Duodenal mucosa (tissue), 2 donors: Measurements from ENCODE around the gene ALDH16A1.

Experiments
- H3K27ac ChIP-seq: one replicate; pipeline ENCODE4 v1.7.0; 2013; ENCODE audit warnings: low read depth, low read length
- H3K27me3 ChIP-seq, 2 donors: one replicate each; pipeline ENCODE4 v1.7.0; 2013; ENCODE audit warnings: low read length in 2 of 2, control low read depth in 1 of 2; ENCODE audit not compliant: insufficient read depth in 2 of 2, control insufficient read depth in 1 of 2
- H3K36me3 ChIP-seq, 2 donors: one replicate each; pipeline ENCODE4 v1.7.0; 2013; ENCODE audit warnings: low read length in 2 of 2, control low read depth in 1 of 2; ENCODE audit not compliant: insufficient read depth in 2 of 2, control insufficient read depth in 1 of 2
- H3K4me1 ChIP-seq, 2 donors: one replicate each; pipeline ENCODE4 v1.7.0; 2013; ENCODE audit warnings: low read length in 2 of 2, control low read depth in 1 of 2; ENCODE audit not compliant: insufficient read depth in 2 of 2, control insufficient read depth in 1 of 2
- H3K4me3 ChIP-seq, 2 donors: one replicate each; pipeline ENCODE4 v1.7.0; 2013; ENCODE audit warnings: low read length in 2 of 2, low read depth in 1 of 2
- H3K9ac ChIP-seq, 2 donors: one replicate each; pipeline ENCODE4 v1.7.0; 2013; ENCODE audit warnings: low read length in 2 of 2, low read depth in 1 of 2
- H3K9me3 ChIP-seq, 2 donors: one replicate each; pipeline ENCODE4 v1.7.0; 2013; ENCODE audit warnings: low read length in 2 of 2, control low read depth in 1 of 2; ENCODE audit not compliant: control insufficient read depth in 1 of 2

The ALDH16A1 gene

DNA sequence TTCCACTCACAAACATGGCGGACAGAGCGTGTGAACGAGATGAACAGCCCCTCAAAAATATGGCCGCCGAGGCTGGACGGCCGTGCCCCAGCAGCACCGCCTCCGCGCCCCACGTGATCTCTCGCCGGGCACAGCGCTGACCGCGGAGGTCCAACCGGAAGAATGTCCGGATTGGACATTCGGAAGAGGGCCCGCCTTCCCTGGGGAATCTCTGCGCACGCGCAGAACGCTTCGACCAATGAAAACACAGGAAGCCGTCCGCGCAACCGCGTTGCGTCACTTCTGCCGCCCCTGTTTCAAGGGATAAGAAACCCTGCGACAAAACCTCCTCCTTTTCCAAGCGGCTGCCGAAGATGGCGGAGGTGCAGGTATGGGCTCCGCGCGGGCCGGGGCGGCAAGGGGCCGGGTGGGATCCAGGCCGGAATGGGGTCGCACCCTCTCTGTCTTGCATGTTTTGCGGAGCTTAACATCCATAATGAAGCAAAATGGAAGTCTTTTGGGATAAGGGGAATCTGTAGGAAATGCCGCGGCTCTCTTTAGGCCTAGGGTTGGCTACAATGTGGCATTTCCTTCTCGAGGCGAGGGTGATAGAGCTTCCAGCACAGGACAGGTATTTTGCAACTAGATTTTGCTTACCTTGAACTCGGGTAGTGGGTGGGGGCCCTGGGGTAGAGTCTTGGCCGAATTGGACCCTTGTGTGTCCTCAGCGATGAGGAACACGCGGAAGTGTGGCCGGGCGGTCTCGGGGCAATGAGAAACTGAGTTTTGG lies 34.4 kb downstream of the ALDH16A1 start, which contains the start of gene RPL13A:
Gene RPL13A, plus strand, starts transcription at position 332 of the 769 bp plus-strand sequence. Its CDS starts 22 bp downstream, at position 354.
- H3K27ac ChIP-seq = peak within 1 kb of the TSS; percentile 79
- peaks cover 35% of the 10 kb centered on the region in 2 donors for H3K36me3 ChIP-seq
- H3K4me1 ChIP-seq = peaks cover 31 to 32% of the 10 kb centered on the region in 2 donors
- no peaks in the 10 kb centered on the region for H3K9me3 ChIP-seq
- peak within 1 kb of the TSS; percentile 90 to 99 for H3K9ac ChIP-seq
- peak within 1 kb of the TSS; percentile 97 to 99 for H3K4me3 ChIP-seq
- no peaks in the 10 kb centered on the region for H3K27me3 ChIP-seq

DNA sequence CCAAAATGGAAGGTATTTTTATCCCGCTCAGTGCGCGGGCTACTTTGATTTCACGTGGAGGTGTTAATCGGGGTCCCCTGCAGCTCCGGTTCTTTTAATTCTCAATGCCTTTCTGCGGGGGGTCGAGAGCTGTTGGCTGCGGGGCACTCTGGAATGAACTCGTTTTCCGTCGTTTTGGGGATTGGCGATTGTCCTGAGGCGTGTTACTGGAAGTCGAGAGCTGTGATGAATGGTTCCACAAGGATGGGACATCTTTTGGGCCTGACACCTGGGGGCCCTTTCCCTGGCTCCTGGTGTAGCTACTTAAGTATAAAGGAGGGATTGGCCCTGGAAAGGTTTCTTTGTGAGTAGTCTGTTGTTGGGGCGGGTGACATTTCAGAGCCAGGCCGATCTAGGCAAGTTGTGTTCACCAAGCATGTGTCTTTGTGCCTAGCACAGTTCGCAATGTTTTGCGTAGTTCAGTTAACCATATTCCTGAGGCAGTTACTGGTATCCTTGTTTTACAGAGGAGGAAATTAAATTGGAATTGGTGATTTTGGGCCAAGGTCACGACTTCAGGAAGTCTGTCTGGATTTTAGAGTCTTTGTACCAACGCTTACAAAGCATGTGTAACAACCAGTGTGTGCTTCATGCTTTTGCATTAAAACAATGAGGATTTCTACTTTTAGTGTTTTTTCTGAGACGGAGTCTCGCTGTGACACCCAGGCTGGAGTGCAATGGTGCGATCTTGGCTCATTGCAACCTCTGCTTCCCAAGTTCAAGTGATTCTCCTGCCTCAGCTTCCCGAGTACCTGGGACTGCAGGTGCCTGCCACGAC lies 35.2 kb downstream of the ALDH16A1 start:
- Histone ChIP-seq H3K4me3 (peak overlapping the region; percentile 97 to 99), H3K9me3 (no peaks in the 10 kb centered on the region), H3K9ac (peak overlapping the region; percentile 90 to 99), H3K27me3 (no peaks in the 10 kb centered on the region), H3K4me1 (peaks cover 31 to 32% of the 10 kb centered on the region in 2 donors), H3K36me3 (peaks cover 40 to 41% of the 10 kb centered on the region in 2 donors), H3K27ac (peak overlapping the region; percentile 79)

DNA sequence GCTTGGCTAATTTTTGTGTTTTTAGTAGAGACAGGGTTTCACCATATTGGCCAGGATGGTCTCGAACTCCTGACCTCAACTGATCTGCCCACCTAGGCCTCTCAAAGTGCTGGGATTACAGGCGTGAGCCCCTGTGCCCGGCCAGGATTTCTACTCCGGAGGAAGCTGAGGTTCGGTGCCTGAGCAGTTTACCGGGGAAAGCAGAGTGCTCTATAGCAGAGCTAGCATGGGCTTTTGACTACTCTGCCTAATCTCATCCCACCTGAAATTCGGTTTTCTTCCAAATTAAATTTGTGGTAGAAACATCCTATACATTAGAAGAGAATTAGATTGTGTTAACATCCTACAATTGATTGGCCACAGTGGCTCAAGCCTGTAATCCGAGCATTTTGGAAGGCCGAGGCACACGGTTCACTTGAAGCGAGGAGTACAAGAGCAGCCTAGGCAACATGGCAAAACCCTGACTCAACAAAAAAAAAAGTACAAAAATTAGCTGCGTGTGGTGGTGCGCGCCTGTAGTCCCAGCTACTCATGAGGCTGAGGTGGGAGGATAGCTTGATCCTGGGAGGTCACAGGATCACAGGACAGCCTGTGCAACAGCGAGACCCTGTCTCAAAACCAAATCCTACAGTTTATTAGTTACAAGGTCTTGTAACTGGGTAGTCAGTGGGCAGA lies 36.0 kb downstream of the ALDH16A1 start:
- Histone ChIP-seq H3K9ac (peak overlapping the region; percentile 90 to 99), H3K27me3 (no peaks in the 10 kb centered on the region), H3K9me3 (no peaks in the 10 kb centered on the region), H3K36me3 (peaks cover 40 to 41% of the 10 kb centered on the region in 2 donors), H3K27ac (no peak overlapping the region), H3K4me3 (peak overlapping the region; percentile 97 to 99), H3K4me1 (peaks cover 31 to 32% of the 10 kb centered on the region in 2 donors)

DNA sequence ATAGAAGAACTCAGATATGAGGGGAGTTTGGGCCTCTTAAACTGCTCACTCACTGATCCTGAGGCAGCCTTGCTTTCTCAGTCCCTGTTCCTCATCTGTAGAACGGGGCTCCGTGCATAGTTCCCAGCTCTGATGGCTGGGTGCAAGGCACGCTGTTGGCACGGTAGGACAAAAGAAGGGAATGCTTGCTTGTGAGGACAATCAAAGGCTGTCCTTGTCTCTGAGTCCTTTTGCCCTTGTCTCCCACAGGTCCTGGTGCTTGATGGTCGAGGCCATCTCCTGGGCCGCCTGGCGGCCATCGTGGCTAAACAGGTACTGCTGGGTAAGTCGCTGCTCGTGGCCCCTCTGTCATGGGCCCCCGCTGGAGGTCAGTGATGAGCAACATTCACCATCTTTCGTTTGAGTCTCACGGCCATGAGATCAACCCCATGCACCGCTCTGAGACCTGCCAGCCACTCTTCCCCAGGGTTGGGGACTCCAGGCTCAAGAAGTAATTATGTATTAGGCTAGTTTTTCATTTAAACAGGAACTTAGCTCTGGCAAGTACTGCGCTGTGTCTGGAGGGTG lies 36.7 kb downstream of the ALDH16A1 start:
- Histone ChIP-seq H3K4me1 (peaks cover 31 to 32% of the 10 kb centered on the region in 2 donors), H3K36me3 (peaks cover 40 to 41% of the 10 kb centered on the region in 2 donors), H3K9me3 (no peaks in the 10 kb centered on the region), H3K4me3 (peak overlapping the region; percentile 97 to 99), H3K27ac (no peak overlapping the region), H3K27me3 (no peaks in the 10 kb centered on the region), H3K9ac (peak overlapping the region; percentile 90 to 99)

DNA sequence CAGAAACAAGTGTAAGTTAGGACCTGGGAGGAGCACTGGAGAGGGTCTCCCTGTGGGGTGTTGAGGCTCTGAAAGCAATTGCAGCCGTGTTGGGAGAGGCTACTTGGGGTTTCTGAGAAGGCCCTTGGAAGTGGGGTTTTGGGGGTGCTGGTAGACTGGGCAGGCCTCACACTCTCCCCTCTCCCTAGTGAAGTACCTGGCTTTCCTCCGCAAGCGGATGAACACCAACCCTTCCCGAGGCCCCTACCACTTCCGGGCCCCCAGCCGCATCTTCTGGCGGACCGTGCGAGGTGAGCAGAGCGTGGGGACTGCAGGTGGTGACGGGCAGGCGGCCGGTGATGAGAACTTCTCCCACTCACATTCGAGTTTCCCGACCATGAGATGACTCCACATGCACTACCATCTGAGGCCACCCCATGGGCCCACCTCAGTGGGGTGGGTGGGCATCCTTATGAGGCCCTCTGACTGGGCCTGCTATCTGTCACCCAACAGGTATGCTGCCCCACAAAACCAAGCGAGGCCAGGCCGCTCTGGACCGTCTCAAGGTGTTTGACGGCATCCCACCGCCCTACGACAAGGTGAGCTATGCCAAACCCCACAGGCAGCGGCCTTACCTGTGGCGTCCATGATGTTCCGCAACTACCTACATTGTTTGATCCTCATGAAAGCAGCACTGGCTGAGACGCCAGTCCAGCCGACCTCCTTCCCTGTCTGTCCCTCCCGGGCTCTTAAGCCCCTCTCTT lies 37.4 kb downstream of the ALDH16A1 start:
- Histone ChIP-seq H3K4me3 (peak overlapping the region; percentile 97 to 99), H3K9ac (peak overlapping the region; percentile 90 to 99), H3K4me1 (peaks cover 31 to 32% of the 10 kb centered on the region in 2 donors)

DNA sequence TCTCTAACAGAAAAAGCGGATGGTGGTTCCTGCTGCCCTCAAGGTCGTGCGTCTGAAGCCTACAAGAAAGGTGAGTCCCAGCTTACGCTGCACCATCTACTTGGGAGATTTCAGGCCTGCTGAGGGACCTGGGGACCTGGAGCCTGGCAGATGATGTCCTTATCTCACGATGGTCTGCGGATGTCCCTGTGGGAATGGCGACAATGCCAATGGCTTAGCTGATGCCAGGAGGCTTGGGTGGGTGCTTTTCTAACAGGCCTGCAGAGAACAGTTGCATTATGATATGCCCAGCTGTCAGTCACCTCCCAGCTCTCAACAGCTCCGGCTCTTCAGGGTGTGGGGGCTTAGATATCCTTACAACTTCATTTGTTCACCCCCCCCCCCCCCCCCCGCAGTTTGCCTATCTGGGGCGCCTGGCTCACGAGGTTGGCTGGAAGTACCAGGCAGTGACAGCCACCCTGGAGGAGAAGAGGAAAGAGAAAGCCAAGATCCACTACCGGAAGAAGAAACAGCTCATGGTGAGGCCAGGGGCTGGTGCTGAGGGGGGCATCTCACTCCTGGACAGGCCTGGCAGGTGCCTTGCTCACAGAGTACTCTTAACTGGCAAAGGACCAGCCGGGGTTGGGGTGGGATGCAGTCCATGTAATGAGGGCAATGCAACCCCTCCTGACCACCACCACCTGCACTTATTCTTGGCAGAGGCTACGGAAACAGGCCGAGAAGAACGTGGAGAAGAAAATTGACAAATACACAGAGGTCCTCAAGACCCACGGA lies 38.2 kb downstream of the ALDH16A1 start:
- Histone ChIP-seq H3K9ac (peak overlapping the region; percentile 8 to 18), H3K27me3 (no peaks in the 10 kb centered on the region), H3K4me3 (peak overlapping the region in 1 of 2 donors; percentile 2), H3K27ac (no peak overlapping the region), H3K36me3 (peaks cover 40 to 41% of the 10 kb centered on the region in 2 donors), H3K4me1 (peaks cover 31 to 32% of the 10 kb centered on the region in 2 donors), H3K9me3 (no peaks in the 10 kb centered on the region)

More for the DNA sequence above, 37.4 kb downstream of the ALDH16A1 start:
- Histone ChIP-seq H3K36me3 (peaks cover 40 to 41% of the 10 kb centered on the region in 2 donors), H3K27ac (peak overlapping the region; percentile 15), H3K27me3 (no peaks in the 10 kb centered on the region), H3K9me3 (no peaks in the 10 kb centered on the region)

DNA sequence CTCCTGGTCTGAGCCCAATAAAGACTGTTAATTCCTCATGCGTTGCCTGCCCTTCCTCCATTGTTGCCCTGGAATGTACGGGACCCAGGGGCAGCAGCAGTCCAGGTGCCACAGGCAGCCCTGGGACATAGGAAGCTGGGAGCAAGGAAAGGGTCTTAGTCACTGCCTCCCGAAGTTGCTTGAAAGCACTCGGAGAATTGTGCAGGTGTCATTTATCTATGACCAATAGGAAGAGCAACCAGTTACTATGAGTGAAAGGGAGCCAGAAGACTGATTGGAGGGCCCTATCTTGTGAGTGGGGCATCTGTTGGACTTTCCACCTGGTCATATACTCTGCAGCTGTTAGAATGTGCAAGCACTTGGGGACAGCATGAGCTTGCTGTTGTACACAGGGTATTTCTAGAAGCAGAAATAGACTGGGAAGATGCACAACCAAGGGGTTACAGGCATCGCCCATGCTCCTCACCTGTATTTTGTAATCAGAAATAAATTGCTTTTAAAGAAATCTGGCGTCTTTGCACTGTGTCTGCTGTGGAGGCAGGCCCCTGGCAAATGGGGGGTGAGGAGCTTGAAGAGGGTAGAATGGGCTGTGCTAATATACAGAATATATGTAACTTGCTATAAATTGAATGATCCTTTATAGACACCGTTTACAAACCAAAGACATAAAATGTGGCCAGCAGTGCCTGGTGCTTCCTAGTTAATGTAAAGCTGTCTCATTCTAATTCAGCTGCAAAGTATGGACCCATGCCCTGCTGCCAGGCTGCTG lies 39.0 kb downstream of the ALDH16A1 start:
- Histone ChIP-seq H3K4me1 (peaks cover 32 to 34% of the 10 kb centered on the region in 2 donors), H3K36me3 (peaks cover 40 to 41% of the 10 kb centered on the region in 2 donors), H3K9me3 (no peaks in the 10 kb centered on the region), H3K9ac (peak overlapping the region in 1 of 2 donors; percentile 18), H3K27me3 (no peaks in the 10 kb centered on the region), H3K27ac (no peak overlapping the region), H3K4me3 (no peak overlapping the region)

DNA sequence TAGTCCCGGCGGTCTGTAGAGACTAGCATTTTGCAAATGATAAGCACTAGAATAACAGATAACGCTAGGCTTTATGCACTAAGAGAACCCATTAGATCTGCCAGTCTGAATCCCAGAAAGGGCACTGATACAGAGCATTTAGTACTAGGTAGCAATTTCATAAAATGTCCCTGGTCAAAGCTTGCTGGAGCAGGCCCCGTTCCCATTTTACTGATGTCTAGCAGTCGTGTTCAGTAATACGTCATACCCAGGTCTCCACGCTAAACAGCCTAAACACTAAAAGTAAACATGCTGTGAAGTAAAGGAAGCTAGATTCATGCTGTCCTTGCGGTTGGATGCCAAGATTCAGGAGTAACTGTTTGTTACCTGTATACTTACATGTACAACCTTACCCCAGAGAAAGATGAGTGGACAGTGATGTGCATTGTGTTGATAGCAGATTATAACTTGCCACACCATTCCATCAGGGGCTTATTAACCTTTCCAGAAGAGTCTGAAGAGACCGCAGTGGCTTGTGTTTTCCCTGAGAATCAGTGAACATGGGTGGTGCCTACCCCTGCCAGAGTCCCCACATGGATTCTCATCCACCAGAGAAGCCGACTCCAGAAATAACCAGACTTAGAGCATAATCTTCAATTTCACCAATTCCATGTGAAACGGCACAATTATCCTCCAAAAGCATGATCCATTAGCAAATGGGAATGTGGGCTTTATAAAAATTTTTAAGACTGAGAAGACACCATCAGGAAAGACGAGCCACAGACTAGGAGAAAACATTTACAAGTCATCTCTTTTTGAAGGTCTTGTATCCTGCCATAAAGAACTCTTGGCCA lies 39.8 kb downstream of the ALDH16A1 start:
- no peaks in the 10 kb centered on the region for H3K9me3 ChIP-seq
- H3K36me3 ChIP-seq = peaks cover 43 to 46% of the 10 kb centered on the region in 2 donors
- no peak overlapping the region for H3K9ac ChIP-seq
- peaks cover 39 to 42% of the 10 kb centered on the region in 2 donors for H3K4me1 ChIP-seq
- H3K4me3 ChIP-seq = no peak overlapping the region
- no peaks in the 10 kb centered on the region for H3K27me3 ChIP-seq
- no peak overlapping the region for H3K27ac ChIP-seq
